Omental fat pad (tissue), 4 donors: ENCODE results near the gene ZZZ3. TPM values are rescaled to one million over a fixed set of nuclear protein-coding genes. Genes with fewer than 3 reads are reported as not detected.

ENCODE experiments used
- ATAC-seq: fragments of 150-250 bp; one replicate; pipeline ENCODE4 v1.9.1; 2016; ENCODE audit warnings: mild to moderate bottlenecking, moderate library complexity; ENCODE audit not compliant: low FRiP score
- DNase-seq: peaks from one replicate; pipeline ENCODE4 v3.0.0-alpha.2; 2019; ENCODE audit warnings: low spot score
- small RNA-seq: library from RNA; depleted of rRNA; stranded (forward); fragments of <200 nt; gene quantifications from one replicate; pipeline ENCODE3, GENCODE V24; 2016
- total RNA-seq, 4 donors: library from RNA; depleted of rRNA; stranded (reverse); fragments of >200 nt; gene quantifications; one replicate each; pipeline ENCODE4 v1.1.0, GENCODE V29; 2016
- TF ChIP-seq, protein P1 (sequence below), 3 donors: fragments of 450-650 bp; IDR thresholded peaks; one replicate each; pipeline ENCODE4 v1.5.1; 2016 to 2017; ENCODE audit warnings: antibody characterized with exemption in 3 of 3, mild to moderate bottlenecking in 3 of 3, moderate library complexity in 2 of 3

The ZZZ3 gene
- total RNA-seq, 4 donors from 2014 or later, result 41.2 to 78.7 (median 53.2) TPM

DNA sequence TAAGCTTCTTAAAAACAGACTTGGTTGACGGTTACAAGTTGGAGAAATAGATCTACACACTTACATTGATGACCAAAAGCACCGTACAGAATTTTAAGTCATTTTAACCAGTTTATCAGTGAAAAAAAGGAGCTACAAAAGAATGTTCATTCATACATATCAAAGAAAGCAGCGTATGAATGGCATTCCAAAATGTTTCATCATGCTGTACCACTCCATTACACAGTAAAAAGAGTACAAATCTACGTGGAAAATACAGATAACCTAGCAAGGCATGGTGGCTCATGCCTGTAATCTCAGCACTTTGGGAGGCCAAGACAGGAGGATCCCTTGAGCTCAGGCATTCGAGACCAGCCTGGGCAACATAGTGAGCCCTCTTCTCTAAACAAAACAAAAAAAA lies 40.3 kb downstream of the ZZZ3 start:
- no peak for ATAC-seq
- TF ChIP-seq, protein P1, sequence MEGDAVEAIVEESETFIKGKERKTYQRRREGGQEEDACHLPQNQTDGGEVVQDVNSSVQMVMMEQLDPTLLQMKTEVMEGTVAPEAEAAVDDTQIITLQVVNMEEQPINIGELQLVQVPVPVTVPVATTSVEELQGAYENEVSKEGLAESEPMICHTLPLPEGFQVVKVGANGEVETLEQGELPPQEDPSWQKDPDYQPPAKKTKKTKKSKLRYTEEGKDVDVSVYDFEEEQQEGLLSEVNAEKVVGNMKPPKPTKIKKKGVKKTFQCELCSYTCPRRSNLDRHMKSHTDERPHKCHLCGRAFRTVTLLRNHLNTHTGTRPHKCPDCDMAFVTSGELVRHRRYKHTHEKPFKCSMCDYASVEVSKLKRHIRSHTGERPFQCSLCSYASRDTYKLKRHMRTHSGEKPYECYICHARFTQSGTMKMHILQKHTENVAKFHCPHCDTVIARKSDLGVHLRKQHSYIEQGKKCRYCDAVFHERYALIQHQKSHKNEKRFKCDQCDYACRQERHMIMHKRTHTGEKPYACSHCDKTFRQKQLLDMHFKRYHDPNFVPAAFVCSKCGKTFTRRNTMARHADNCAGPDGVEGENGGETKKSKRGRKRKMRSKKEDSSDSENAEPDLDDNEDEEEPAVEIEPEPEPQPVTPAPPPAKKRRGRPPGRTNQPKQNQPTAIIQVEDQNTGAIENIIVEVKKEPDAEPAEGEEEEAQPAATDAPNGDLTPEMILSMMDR (IDR thresholded peaks at IDR 0.05), result no peak
- DNase-seq, result no peak

DNA sequence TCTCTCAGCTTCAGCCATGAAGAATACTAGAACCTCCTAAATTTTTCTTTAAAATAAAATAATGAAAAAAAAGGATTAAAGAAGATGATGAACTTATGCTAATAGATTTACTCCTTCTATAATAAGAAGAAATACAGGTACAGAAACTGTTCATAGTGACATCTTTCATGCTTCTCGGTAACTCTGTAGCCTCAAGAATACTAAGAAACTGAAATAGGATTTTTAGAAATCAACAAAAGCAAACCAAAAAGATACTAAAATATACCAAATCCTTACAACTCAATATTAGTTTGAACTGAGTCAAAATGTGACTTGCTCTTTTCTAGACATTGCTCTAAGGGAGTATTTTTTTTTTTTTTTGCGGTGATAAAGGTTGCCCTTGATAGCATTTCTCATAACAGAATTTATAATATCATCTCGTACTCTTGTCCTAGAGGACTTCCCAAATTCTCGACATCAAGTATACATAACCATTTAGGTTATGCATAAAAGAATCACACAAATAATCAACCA lies 42.8 kb downstream of the ZZZ3 start:
- no peak for DNase-seq
- no peak for ATAC-seq
- TF ChIP-seq, protein P1 (IDR thresholded peaks at IDR 0.05), result no peak

DNA sequence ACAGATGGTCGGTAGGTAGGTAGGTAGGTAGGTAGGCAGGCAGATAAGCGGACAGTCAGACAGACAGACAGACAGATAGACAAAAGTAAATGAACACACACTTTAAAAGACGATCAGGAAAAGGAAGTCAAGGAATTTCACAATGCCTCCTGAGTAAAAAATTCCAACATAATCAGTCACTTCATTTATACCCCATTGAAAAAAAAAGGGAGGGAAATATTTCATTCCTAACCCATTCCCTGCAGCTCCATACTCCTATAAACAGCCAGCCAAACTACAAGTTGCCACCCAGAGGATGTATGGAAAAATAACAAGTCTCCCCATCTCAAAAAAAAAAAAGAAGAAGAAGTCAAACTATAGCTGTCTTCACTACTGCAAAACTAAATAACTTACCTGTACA lies 43.4 kb downstream of the ZZZ3 start:
- ATAC-seq (no peak), DNase-seq (no peak)
- TF ChIP-seq, protein P1 (IDR thresholded peaks at IDR 0.05), result no peak

DNA sequence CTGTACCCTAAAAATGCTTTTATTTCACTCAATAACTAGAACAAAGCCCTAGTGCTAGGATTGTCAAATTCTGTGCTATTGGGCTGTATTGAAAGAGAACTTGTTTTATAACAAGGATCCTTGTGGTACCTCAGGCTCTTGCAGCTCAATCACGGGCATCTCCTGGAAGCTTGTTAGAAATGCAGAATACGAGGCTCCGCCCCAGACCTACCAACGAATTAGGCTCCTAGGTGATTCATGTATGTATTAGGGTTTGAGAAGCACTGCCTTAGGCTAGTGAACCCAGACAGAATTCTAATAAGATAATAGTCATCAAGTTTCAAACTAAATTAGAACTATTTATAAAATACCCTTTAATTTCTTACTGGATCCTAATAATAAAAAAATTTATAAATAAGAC lies 45.6 kb downstream of the ZZZ3 start:
- TF ChIP-seq, protein P1 (IDR thresholded peaks at IDR 0.05), result no peak
- ATAC-seq, result no peak

More for the DNA sequence above, 45.6 kb downstream of the ZZZ3 start:
- no peak for DNase-seq

Small RNA genes lying within 50 kb of the gene (small RNA-seq; reads per million reads assigned to genes)
- not detected for gene RN7SL370P

Other genes with a start within 250 kb of the ZZZ3 start
- gene USP33, start 77.2 kb upstream of the ZZZ3 start, total RNA-seq, result 100 to 1,000 TPM in 2 of 4 donors, 10 to 100 TPM in 2; 63.8 to 146 (median 98.3) TPM
- 10 to 100 TPM; 11.9 to 19.7 (median 14.7) TPM for gene MIGA1, start 97.0 kb upstream of the ZZZ3 start, total RNA-seq
- gene NEXN, start 206.0 kb upstream of the ZZZ3 start, total RNA-seq, result 10 to 100 TPM; 14.7 to 30.9 (median 19.0) TPM